Measurements from ENCODE around the gene KCNIP4. TPM values are rescaled to one million over a fixed set of nuclear protein-coding genes. Genes with fewer than 3 reads are reported as not detected.

Gene KCNIP4
- total and polyA plus RNA-seq, 9 of the 15 experiments (the other 6 are each of a cell fraction or from before 2014, with no cell fraction given), result 0.25 to 0.41 TPM; not detected in 7

DNA sequence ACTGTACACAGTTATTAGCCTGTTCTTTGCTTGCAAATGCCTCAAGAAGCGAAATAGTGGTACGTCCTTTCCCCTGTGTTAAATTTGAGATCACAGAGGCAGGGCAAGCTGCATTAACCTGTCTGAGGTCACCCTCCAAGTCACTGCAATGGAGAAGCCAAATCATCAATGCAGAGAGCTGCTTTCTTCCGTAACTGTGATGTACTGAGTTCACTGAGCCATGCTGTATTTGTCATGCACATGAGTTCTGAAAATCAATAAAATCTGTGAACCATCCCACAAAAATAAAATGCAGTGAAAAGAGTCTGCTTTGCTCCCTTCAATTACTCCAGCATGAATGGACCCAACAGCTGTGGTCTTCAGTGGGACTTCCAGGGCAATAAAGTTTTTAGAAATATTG lies 393.5 kb downstream of the KCNIP4 start:
- Histone ChIP-seq H4K20me1 (replicated peaks; ENCODE audit: control insufficient read depth, insufficient read depth, low read length) (no peaks in the 10 kb centered on the region), H3K9me1 (ENCODE audit: control insufficient read depth, insufficient read depth, low read length) (no peaks in the 10 kb centered on the region), H3K36me3 (ENCODE audit: control insufficient read depth, insufficient read depth, low read length) (no peaks in the 10 kb centered on the region), H3K9me3 (replicated peaks; ENCODE audit: control insufficient read depth, insufficient read depth, low read depth, low read length) (no peaks in the 10 kb centered on the region), H3K79me2 (ENCODE audit: control insufficient read depth, insufficient read depth, low read length) (no peaks in the 10 kb centered on the region), H3K9ac (ENCODE audit: insufficient read depth in 1 of 2, low read depth in 2 of 2, low read length in 2 of 2) (no peak overlapping the region), H2AFZ (ENCODE audit: low read depth, low read length) (no peak overlapping the region), H3K27me3 (ENCODE audit: control insufficient read depth in 2 of 2, insufficient read depth in 2 of 2, low read length in 2 of 2) (no peaks in the 10 kb centered on the region), H3K4me2 (ENCODE audit: insufficient read depth, low read length) (no peak overlapping the region), H3K27ac (ENCODE audit: extremely low read depth, low read depth, low read length) (no peak overlapping the region), H3K4me3 (no peak overlapping the region), H3K4me1 (replicated peaks in 1 of 2; ENCODE audit: control insufficient read depth in 2 of 2, insufficient read depth in 2 of 2, low read length in 2 of 2) (no peaks in the 10 kb centered on the region)
- WGBS (ENCODE audit: insufficient coverage, low coverage, missing lambda C conversion rate), result 0% methylated on average over 3 of the region's 3 CpGs
- CTCF ChIA-PET (ENCODE audit: low intra/inter-chr PET ratio), result no interaction called here
- in situ Hi-C loops (cut with MboI) (no loop called here), intact Hi-C loops (cut with micrococcal nuclease) (no loop called here)
- no peak for ATAC-seq
- TF ChIP-seq, protein P1, sequence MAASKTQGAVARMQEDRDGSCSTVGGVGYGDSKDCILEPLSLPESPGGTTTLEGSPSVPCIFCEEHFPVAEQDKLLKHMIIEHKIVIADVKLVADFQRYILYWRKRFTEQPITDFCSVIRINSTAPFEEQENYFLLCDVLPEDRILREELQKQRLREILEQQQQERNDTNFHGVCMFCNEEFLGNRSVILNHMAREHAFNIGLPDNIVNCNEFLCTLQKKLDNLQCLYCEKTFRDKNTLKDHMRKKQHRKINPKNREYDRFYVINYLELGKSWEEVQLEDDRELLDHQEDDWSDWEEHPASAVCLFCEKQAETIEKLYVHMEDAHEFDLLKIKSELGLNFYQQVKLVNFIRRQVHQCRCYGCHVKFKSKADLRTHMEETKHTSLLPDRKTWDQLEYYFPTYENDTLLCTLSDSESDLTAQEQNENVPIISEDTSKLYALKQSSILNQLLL (CRISPR knock-in tag; IDR thresholded peaks at IDR 0.05; ENCODE audit: borderline replicate concordance), result no peak
- TF ChIP-seq SMARCE1 (IDR thresholded peaks at IDR 0.05) (no peak), ARHGAP35 (IDR thresholded peaks at IDR 0.05; ENCODE audit: partially characterized antibody) (no peak), ZNF146 (CRISPR knock-in tag; IDR thresholded peaks at IDR 0.05; ENCODE audit: unreplicated experiment) (no peak), ZC3H4 (CRISPR knock-in tag; IDR thresholded peaks at IDR 0.05; ENCODE audit: borderline replicate concordance) (no peak), RBM22 (IDR thresholded peaks at IDR 0.05; ENCODE audit: low read depth, low read length, poor library complexity, severe bottlenecking) (no peak), JUN (IDR thresholded peaks at IDR 0.05; ENCODE audit: borderline replicate concordance, low read depth, low read length) (no peak), JUN (CRISPR knock-in tag; IDR thresholded peaks at IDR 0.05; ENCODE audit: borderline replicate concordance) (no peak), DNMT1 (IDR thresholded peaks at IDR 0.05) (no peak), ZNF12 (CRISPR knock-in tag; IDR thresholded peaks at IDR 0.05) (no peak), MAFK (IDR thresholded peaks at IDR 0.05; ENCODE audit: low read length) (no peak), MED1 (CRISPR knock-in tag; IDR thresholded peaks at IDR 0.05; ENCODE audit: borderline replicate concordance) (no peak), CREM (IDR thresholded peaks at IDR 0.05; ENCODE audit: low read depth) (no peak), L3MBTL2 (IDR thresholded peaks at IDR 0.05) (no peak), ZNF311 (CRISPR knock-in tag; IDR thresholded peaks at IDR 0.05) (no peak), CBX1 (IDR thresholded peaks at IDR 0.05; ENCODE audit: low read depth) (no peak), TEAD4 (IDR thresholded peaks at IDR 0.05; ENCODE audit: low read length) (no peak), TEAD4 (CRISPR knock-in tag; IDR thresholded peaks at IDR 0.05; ENCODE audit: borderline replicate concordance) (no peak), POLR2H (tag; IDR thresholded peaks at IDR 0.05; ENCODE audit: low read depth) (no peak)
- TF ChIP-seq, protein P2, sequence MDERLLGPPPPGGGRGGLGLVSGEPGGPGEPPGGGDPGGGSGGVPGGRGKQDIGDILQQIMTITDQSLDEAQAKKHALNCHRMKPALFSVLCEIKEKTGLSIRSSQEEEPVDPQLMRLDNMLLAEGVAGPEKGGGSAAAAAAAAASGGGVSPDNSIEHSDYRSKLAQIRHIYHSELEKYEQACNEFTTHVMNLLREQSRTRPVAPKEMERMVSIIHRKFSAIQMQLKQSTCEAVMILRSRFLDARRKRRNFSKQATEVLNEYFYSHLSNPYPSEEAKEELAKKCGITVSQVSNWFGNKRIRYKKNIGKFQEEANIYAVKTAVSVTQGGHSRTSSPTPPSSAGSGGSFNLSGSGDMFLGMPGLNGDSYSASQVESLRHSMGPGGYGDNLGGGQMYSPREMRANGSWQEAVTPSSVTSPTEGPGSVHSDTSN (CRISPR knock-in tag; IDR thresholded peaks at IDR 0.05; ENCODE audit: low read depth), result no peak
- TF ChIP-seq, protein P2 (tag; conservative IDR thresholded peaks at IDR 0.05; ENCODE audit: low read depth), result no peak
- no TSS peak for BruUV-seq (replicated peaks)
- DNase-seq (ENCODE audit: extremely low read depth in 1 of 4, low spot score in 3 of 4), result no peak
- FAIRE-seq, result no peak
- POLR2A ChIA-PET, result no interaction called here
